GM06990 (cell line): Measurements from ENCODE around the gene TMEM200B.

ENCODE experiments used
- DNase-seq: peaks from one replicate; pipeline ENCODE4 v3.0.0-alpha.2; 2011; ENCODE audit not compliant: insufficient read length; ENCODE audit errors: extremely low read depth
- H3K27me3 ChIP-seq: replicated peaks from 2 replicates; pipeline ENCODE4 v1.6.0; 2011; ENCODE audit warnings: low read length; ENCODE audit not compliant: control insufficient read depth, insufficient read depth
- H3K36me3 ChIP-seq: 2 replicates; pipeline ENCODE4 v1.5.1; 2011; ENCODE audit warnings: low read length; ENCODE audit not compliant: control insufficient read depth, insufficient read depth
- H3K4me3 ChIP-seq: replicated peaks from 2 replicates; pipeline ENCODE4 v1.5.1; 2011; ENCODE audit warnings: low read depth, mild to moderate bottlenecking, control low read depth, low read length
- CTCF ChIP-seq: IDR thresholded peaks from 2 replicates; pipeline ENCODE4 v1.5.1; 2011; ENCODE audit warnings: low read length, control low read depth, mild to moderate bottlenecking, inconsistent platforms; ENCODE audit not compliant: insufficient read depth, poor library complexity, severe bottlenecking

TMEM200B gene

GRCh38 chr1:29125237-29125641, 1.5 kb upstream of the TMEM200B start:
- no peak overlapping the region for H3K4me3 ChIP-seq
- TF ChIP-seq CTCF, result no peak
- DNase-seq, result no peak

GRCh38 chr1:29124366-29125236, 898 bp upstream of the TMEM200B start:
- H3K36me3 ChIP-seq, result no peaks in the 10 kb centered on the region
- peak overlapping the region; percentile 63 for H3K4me3 ChIP-seq
- peak; percentile 31 for DNase-seq
- H3K27me3 ChIP-seq, result no peaks in the 10 kb centered on the region; the same call in 1 of the 2 replicates
- no peak for TF ChIP-seq CTCF

More at GRCh38 chr1:29125237-29125641, 1.5 kb upstream of the TMEM200B start:
- H3K27me3 ChIP-seq, result no peaks in the 10 kb centered on the region; the same call in 1 of the 2 replicates
- H3K36me3 ChIP-seq, result no peaks in the 10 kb centered on the region

- DNase-seq, result no peak
- no peaks in the 10 kb centered on the region; the same call in 1 of the 2 replicates for H3K36me3 ChIP-seq
- peak overlapping the region; percentile 4; the same call in 1 of the 2 replicates for H3K4me3 ChIP-seq
- no peaks in the 10 kb centered on the region; the same call in 1 of the 2 replicates for H3K27me3 ChIP-seq
- no peak for TF ChIP-seq CTCF
Measured at GRCh38 chr1:29123053-29123886, 433 bp downstream of the TMEM200B start.

GRCh38 chr1:29122682-29123052, 1.0 kb downstream of the TMEM200B start:
- no peaks in the 10 kb centered on the region; the same call in 1 of the 2 replicates for H3K27me3 ChIP-seq
- TF ChIP-seq CTCF, result no peak
- no peaks in the 10 kb centered on the region; the same call in 1 of the 2 replicates for H3K36me3 ChIP-seq
- no peak overlapping the region for H3K4me3 ChIP-seq
- DNase-seq, result no peak

- TF ChIP-seq CTCF, result no peak
- H3K27me3 ChIP-seq, result no peaks in the 10 kb centered on the region; the same call in 1 of the 2 replicates
- no peak overlapping the region for H3K4me3 ChIP-seq
- DNase-seq, result no peak
- H3K36me3 ChIP-seq, result peaks cover 2% of the 10 kb centered on the region
Measured at GRCh38 chr1:29121936-29122681, 1.6 kb downstream of the TMEM200B start.
